WTC11 (cell line): ENCODE measurements around the gene SMTN.

Source experiments
- CREB1 ChIP-seq: sonication (generic); formaldehyde crosslinking; IDR thresholded peaks from 2 replicates; pipeline ENCODE4 v1.8.0; 2023; ENCODE audit warnings: mild to moderate bottlenecking, missing genetic modification reagents
- ETV6 ChIP-seq: sonication (generic); formaldehyde crosslinking; IDR thresholded peaks from 2 replicates; pipeline ENCODE4 v1.8.1; 2022; ENCODE audit warnings: mild to moderate bottlenecking, missing genetic modification reagents
- FOXJ3 ChIP-seq: sonication (generic); formaldehyde crosslinking; IDR thresholded peaks from 2 replicates; pipeline ENCODE4 v1.9.0; 2021; ENCODE audit warnings: missing genetic modification reagents, mild to moderate bottlenecking, borderline replicate concordance
- NFYB ChIP-seq: sonication (generic); formaldehyde crosslinking; conservative IDR thresholded peaks from 2 replicates; pipeline ENCODE4 v1.8.0; 2022; ENCODE audit warnings: low read depth, missing genetic modification reagents
- RELA ChIP-seq: sonication (generic); formaldehyde crosslinking; IDR thresholded peaks from 2 replicates; pipeline ENCODE4 v1.8.1; 2022; ENCODE audit warnings: missing genetic modification reagents, mild to moderate bottlenecking, borderline replicate concordance
- TEAD4 ChIP-seq: sonication (generic); formaldehyde crosslinking; IDR thresholded peaks from 2 replicates; pipeline ENCODE4 v1.8.0; 2022; ENCODE audit warnings: mild to moderate bottlenecking, missing genetic modification reagents
- TF ChIP-seq, protein P1 (sequence below): fragments of 200-600 bp; IDR thresholded peaks from 2 replicates; pipeline ENCODE4 v1.8.0; 2022; ENCODE audit warnings: antibody characterized with exemption
- TF ChIP-seq, protein P2 (sequence below): sonication (generic); formaldehyde crosslinking; IDR thresholded peaks from 2 replicates; pipeline ENCODE4 v1.8.1; 2023; ENCODE audit warnings: mild to moderate bottlenecking, missing genetic modification reagents, moderate library complexity
- TF ChIP-seq, protein P3 (sequence below): sonication (generic); formaldehyde crosslinking; IDR thresholded peaks from 2 replicates; pipeline ENCODE4 v1.8.0; 2022; ENCODE audit warnings: mild to moderate bottlenecking, missing genetic modification reagents
- TF ChIP-seq, protein P4 (sequence below): sonication (generic); formaldehyde crosslinking; IDR thresholded peaks from 2 replicates; pipeline ENCODE4 v1.8.1; 2022; ENCODE audit warnings: low read depth, missing genetic modification reagents, borderline replicate concordance

DNA sequence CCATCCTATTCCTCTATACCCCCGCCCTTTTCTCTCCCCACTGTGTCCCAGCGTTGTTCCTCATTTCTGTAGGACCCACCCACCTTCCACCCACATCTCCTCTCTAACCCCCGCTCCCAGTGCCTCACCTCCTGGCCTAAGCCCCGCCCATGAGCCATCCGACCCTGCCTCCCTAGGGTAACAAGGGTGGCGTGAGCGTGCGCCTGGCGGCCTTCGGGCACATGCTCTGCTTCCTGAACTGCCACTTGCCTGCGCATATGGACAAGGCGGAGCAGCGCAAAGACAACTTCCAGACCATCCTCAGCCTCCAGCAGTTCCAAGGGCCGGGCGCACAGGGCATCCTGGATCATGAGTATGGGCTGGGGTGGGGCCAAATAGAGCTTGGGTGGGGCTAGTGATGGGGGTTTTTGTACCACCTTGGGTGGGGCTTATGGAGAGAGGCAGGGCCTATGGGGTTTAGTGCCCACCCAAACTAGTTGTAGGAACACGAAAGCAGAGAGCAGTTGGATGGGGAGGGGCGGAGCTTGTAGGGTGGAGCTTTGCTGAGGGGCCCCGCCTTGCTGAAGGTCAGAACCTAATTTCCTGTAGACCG is 46.2 kb downstream of the SMTN start:
- TF ChIP-seq ETV6 (CRISPR knock-in tag) (no peak), CREB1 (CRISPR knock-in tag) (no peak), NFYB (no peak), TEAD4 (no peak), RELA (CRISPR knock-in tag) (no peak), FOXJ3 (CRISPR knock-in tag) (no peak)
- TF ChIP-seq, protein P1, sequence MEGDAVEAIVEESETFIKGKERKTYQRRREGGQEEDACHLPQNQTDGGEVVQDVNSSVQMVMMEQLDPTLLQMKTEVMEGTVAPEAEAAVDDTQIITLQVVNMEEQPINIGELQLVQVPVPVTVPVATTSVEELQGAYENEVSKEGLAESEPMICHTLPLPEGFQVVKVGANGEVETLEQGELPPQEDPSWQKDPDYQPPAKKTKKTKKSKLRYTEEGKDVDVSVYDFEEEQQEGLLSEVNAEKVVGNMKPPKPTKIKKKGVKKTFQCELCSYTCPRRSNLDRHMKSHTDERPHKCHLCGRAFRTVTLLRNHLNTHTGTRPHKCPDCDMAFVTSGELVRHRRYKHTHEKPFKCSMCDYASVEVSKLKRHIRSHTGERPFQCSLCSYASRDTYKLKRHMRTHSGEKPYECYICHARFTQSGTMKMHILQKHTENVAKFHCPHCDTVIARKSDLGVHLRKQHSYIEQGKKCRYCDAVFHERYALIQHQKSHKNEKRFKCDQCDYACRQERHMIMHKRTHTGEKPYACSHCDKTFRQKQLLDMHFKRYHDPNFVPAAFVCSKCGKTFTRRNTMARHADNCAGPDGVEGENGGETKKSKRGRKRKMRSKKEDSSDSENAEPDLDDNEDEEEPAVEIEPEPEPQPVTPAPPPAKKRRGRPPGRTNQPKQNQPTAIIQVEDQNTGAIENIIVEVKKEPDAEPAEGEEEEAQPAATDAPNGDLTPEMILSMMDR = no peak
- TF ChIP-seq, protein P2, sequence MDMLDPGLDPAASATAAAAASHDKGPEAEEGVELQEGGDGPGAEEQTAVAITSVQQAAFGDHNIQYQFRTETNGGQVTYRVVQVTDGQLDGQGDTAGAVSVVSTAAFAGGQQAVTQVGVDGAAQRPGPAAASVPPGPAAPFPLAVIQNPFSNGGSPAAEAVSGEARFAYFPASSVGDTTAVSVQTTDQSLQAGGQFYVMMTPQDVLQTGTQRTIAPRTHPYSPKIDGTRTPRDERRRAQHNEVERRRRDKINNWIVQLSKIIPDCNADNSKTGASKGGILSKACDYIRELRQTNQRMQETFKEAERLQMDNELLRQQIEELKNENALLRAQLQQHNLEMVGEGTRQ (CRISPR knock-in tag) = no peak
- TF ChIP-seq, protein P3, sequence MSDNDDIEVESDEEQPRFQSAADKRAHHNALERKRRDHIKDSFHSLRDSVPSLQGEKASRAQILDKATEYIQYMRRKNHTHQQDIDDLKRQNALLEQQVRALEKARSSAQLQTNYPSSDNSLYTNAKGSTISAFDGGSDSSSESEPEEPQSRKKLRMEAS (CRISPR knock-in tag) = no peak
- TF ChIP-seq, protein P4, sequence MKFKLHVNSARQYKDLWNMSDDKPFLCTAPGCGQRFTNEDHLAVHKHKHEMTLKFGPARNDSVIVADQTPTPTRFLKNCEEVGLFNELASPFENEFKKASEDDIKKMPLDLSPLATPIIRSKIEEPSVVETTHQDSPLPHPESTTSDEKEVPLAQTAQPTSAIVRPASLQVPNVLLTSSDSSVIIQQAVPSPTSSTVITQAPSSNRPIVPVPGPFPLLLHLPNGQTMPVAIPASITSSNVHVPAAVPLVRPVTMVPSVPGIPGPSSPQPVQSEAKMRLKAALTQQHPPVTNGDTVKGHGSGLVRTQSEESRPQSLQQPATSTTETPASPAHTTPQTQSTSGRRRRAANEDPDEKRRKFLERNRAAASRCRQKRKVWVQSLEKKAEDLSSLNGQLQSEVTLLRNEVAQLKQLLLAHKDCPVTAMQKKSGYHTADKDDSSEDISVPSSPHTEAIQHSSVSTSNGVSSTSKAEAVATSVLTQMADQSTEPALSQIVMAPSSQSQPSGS (CRISPR knock-in tag) = no peak
